Measurements from ENCODE around the gene ERLIN1.

The ERLIN1 gene

DNA sequence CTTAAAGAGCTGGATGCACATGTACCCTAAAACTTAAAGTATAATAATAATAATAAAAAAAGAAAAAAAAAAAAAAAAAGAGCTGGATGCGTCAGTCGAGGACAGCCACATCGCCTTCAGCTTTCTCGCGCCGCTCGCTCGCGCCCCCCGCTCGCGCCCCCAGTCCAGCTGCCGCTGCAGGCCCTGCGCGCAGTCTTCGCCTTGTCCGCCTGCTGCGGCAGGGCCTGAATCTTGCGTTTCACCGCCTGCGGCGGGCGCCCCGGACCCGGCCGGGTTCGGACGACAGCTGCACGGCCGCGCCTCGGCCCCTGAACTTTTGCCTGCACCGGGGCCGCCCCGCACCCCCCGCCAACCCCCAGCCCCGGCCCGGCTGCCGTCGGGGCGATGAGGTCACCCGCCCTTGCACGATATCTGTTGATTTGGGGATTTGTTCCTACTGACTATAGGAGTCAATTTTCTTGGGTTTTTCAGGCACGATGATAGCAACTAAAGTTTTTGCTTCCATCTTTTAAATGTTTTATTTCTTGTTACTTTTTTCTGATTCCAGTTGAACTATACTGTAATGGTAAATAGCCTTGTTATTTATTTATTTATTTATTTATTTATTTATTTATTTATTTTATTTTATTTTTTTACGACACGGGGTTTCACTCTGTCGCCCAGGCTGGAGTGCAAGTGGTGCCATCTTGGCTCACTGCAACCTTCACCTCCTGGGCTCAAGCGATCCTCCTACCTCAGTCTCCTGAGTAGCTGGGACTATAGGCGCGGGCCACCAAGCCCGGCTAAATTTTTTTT lies 70.7 kb downstream of the ERLIN1 start:
- H3K4me3 ChIP-seq (replicated peaks; ENCODE audit: low read depth, low read length) = no peak overlapping the region
- TF ChIP-seq, protein P1, sequence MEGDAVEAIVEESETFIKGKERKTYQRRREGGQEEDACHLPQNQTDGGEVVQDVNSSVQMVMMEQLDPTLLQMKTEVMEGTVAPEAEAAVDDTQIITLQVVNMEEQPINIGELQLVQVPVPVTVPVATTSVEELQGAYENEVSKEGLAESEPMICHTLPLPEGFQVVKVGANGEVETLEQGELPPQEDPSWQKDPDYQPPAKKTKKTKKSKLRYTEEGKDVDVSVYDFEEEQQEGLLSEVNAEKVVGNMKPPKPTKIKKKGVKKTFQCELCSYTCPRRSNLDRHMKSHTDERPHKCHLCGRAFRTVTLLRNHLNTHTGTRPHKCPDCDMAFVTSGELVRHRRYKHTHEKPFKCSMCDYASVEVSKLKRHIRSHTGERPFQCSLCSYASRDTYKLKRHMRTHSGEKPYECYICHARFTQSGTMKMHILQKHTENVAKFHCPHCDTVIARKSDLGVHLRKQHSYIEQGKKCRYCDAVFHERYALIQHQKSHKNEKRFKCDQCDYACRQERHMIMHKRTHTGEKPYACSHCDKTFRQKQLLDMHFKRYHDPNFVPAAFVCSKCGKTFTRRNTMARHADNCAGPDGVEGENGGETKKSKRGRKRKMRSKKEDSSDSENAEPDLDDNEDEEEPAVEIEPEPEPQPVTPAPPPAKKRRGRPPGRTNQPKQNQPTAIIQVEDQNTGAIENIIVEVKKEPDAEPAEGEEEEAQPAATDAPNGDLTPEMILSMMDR (IDR thresholded peaks at IDR 0.05; ENCODE audit: low read length, missing control alignments) = no peak
- DNase-seq (ENCODE audit: low read depth) = no peak

DNA sequence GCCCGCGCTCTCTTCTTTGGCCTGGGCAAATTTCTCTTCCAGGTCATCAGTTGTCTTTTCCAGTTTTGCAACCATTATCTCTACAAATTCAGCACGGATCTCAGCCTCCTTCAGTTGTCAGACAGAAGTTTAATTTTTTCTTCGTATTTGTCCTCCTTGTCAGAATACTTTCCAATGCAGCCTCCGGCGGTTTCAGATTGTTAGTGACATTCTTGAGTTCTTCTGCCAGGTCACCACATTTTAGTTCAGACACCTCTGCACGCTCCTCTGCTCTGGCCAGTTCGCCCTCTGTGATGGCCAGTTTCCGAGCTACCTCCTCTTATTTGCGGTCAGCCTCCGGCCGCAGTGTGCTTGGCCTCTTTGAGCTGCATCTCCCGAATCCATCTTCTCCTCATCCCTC lies 71.4 kb downstream of the ERLIN1 start:
- H3K4me3 ChIP-seq (replicated peaks; ENCODE audit: low read depth, low read length) = no peak overlapping the region
- no peak for DNase-seq (ENCODE audit: low read depth)
- TF ChIP-seq, protein P1 (IDR thresholded peaks at IDR 0.05; ENCODE audit: low read length, missing control alignments) = no peak

DNA sequence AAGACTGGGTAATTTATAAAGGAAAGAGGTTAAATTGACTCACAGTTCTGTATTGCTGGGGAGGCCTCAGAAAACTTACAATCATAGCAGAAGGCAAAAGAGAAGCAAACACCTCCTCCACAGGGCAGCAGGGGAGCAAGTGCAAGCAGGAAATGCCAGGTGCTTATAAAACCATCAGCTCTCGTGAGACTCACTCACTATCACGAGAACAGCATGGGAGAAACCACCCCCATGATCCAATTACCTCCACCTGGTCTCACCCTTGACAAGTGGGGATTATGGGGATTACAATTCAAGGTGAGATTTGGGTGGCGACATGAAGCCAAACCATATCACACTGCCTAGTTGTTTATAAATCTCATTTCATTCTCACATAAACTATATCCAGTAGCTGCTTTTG lies 76.2 kb downstream of the ERLIN1 start:
- DNase-seq (ENCODE audit: low read depth) = no peak
- TF ChIP-seq, protein P1 (IDR thresholded peaks at IDR 0.05; ENCODE audit: low read length, missing control alignments) = no peak
- no peak overlapping the region for H3K4me3 ChIP-seq (replicated peaks; ENCODE audit: low read depth, low read length)

DNA sequence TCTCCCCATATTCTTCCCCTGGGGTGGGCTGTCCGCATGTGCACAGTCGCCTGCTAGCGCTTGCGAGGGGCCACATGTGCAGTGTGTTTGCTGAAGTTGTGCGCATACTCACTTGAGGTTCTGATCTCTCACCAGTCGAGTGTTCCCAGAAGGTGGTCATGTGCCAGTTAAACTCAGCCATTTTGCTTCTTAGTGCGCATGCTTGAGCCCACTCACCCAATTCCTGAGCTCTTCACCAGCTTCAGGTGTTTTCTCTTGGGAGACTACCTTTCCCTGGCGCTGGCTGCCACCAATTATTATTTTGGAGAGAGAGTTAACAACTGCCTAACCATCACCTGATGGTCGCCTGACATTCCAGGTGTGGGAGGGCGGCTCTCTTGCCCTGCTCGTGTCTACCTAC lies 79.0 kb downstream of the ERLIN1 start:
- no peak for DNase-seq (ENCODE audit: low read depth)
- H3K4me3 ChIP-seq (replicated peaks; ENCODE audit: low read depth, low read length) = no peak overlapping the region
- TF ChIP-seq, protein P1 (IDR thresholded peaks at IDR 0.05; ENCODE audit: low read length, missing control alignments) = no peak

DNA sequence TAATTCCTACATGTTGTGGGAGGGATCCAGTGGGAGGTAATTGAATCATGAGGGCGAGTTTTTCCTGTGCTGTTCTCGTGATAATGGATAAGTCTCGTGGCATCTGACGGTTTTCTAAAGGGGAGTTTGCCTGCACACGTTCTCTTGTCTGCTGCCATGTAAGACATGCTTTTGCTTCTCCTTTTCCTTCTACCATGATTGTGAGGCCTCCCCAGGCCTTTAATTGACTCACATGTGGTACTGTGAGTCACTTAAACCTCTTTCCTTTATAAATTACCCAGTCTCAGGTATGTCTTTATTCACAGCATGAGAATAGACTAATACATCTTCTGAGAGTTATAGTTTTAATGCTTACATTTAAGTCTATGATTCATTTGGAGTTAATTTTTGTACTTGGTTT lies 81.5 kb downstream of the ERLIN1 start:
- TF ChIP-seq, protein P1 (IDR thresholded peaks at IDR 0.05; ENCODE audit: low read length, missing control alignments) = no peak
- H3K4me3 ChIP-seq (replicated peaks; ENCODE audit: low read depth, low read length) = no peak overlapping the region
- DNase-seq (ENCODE audit: low read depth) = no peak

DNA sequence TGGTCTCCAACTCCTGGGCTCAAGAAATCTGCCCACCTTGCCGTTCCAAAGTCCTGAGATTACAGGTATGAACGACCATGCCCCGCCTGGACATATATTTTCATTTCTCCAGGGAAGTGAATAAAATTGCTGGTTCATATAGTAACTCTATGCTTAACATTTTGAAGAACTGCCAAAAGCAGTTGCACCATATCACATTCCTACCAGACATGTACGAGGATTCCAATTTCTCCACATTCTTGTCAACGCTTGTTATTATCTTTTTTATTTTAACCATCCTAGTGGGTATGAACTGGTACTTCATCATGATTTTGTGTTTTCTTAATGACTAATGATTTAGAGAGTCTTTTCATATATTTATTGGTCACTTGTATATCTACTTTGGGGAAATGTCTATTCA lies 82.2 kb downstream of the ERLIN1 start:
- TF ChIP-seq, protein P1 (IDR thresholded peaks at IDR 0.05; ENCODE audit: low read length, missing control alignments) = no peak
- DNase-seq (ENCODE audit: low read depth) = peak; percentile 85
- H3K4me3 ChIP-seq (replicated peaks; ENCODE audit: low read depth, low read length) = no peak overlapping the region
